HG03095 (cell line): ENCODE results near the gene CD109.
"Not testable (repeated sequence)": the region's sequence is repeated elsewhere in the genome, so short reads cannot be mapped to it uniquely, and the experiment has no call there.

ENCODE experiments used
- ATAC-seq: cut with Tn5 transposase; IDR thresholded peaks from one replicate; pipeline ENCODE4 v1.9.1; 2021; ENCODE audit warnings: moderate library complexity; ENCODE audit not compliant: unreplicated experiment

The CD109 gene

DNA sequence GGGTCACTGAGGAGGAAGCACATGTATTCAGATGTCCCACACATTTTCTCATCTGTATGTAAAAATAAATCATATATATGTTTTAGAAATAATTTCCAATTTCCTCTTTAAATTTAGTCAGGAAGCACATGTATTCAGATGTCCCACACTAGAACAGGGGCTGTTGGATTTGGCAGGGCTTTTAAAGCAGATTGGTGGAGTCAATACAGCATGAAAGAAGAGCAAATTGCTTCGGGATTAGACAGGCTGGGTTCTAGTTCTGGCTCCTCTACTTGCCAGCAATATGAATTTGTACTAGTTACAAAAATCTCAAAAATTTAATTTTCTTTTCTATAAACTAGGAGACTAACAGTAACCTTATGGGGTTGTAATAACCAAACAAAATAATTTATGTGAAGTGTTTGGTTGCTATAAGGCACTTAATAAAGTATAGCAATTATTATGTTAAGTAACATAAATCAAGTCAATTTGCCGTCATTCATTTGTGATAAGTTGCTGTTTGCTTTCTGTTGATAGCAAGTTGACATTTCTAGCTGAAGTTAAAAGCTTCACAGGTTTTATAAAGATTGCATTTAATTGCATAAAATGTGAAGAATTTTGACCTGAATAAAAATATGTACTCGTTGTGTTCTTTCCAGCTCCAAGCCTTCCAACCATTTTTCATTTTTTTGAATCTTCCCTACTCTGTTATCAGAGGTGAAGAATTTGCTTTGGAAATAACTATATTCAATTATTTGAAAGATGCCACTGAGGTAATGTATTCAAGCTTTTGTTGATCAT, 88.9 kb downstream of the CD109 start:
- ATAC-seq, result no peak

DNA sequence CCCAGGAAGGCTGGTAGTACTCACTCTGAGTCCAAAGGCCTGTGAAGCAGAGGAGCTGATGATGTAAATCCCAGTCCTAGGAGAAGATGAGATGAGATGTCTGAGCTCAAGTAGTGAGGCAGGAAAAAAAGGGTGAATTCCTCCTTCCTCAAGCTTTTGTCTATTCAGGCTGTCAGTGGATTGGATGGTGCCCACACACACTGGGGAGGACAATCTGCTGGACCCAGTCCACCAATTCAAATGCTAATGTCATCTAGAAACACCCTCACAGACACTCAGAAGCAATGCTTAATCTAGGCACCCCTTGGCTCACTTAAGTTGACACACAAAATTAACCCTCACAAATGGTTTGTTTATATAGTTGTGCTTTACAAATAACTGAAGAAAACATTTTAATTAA, 94.6 kb downstream of the CD109 start:
- no peak for ATAC-seq

DNA sequence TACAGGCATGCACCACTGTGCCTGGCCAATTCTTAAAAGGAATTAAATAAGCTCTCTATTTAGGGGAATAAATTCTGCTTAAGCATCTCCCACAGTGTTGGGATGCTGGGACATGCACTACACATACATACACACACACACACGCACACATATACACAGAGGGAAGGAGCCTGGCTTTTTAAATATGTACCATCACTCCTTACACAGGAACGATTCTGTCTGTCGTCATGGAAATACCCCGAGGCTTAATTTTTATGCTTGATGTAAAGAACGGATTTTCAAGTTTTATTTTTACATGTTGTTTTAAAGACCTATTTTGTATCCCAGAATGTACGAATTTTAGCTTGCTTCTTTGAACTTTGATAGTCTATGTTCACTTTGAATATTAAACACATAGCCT, 95.3 kb downstream of the CD109 start:
- no peak for ATAC-seq

DNA sequence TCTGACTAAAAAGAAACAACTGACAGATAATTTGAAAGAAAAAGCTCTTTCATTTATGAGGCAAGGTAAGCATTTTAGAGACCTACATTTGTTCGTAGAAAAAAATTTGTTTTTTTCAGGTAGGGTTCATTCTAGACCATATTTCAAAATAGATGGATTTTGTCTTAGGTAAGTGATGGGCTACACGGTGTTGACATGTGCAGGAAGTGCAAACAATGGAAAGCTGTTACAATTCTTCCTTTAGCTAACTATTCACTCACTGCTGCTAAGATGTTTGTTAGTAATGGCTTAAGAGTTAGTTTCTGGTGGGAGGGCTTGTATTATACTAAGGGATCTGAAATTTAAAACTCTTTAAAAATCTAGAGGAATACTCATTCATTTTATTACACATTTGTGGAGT, 96.7 kb downstream of the CD109 start:
- no peak for ATAC-seq

DNA sequence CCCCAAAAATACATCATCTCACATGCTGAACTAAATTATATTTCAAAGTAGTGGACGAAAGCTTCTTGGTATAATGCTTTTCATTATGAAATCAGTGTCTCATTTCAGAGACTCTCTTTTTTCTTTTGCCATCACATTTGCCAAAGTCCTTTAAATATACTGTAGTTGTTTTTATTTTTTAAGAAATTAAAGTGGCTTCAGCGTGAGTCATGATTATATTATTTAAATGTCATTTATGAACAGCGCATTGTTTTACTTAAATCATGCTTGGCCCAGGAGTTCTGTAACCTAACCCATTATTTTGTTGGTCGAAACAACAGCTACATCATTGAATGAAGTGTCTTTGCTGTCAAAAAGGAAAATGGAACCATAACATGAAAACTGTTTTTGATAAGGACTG, 100.9 kb downstream of the CD109 start:
- ATAC-seq, result no peak

DNA sequence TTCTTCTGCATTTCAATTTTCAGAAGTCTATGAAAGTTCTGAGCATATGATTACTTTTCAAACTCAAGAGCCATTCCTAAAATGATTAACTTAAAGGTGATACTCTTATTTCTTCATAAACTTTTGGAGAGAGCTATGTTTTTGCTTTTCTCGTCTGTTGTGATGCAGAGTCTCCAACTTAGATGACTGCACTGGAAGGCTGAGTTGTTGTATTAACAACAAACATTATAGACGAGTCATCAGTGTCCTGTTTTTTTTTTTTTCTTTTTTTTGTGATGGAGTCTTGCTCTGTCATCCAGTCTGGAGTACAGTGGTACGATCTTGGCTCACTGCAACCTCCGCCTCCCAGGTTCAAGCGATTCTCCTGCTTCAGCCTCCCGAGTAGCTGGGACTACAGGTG, 101.9 kb downstream of the CD109 start:
- ATAC-seq, result no peak

DNA sequence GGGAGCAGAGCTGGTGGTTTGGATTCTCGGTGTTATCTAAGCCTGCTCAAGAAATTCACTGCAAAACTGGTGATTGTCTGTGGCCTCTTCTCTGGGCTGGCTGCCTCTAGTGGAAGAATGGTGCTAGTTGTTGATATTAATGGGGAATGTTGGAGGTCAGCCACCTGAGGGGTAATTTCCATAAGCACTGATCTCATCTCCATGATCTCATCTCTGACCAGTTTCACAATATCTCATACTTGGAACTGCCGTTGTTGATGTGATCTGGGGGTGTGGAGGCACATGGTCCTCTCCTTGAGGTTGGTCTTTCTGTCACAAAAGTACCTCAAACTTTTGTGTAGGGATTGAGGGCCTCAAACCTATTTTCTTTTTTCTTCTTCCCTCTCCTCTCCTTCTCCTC, 102.6 kb downstream of the CD109 start:
- ATAC-seq, result peak; percentile 71

DNA sequence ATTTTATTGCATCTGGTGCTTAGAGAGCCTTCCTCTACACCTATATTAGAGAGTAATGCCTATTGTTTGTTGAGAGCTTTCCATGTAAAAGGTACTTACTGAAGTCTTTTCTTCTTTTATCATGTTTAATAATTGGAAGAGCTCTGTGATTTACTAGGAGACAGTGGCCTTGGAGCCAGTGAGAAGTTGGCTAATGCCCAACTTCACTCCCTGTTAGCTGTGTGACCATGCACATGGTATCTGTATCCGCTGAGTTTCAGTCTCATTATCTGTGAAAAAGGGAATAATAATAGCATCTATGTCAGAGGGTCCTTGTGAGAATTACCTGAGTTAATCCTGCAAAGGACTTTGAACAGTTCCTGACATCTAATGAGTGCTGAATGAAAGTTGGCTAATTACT, 105.0 kb downstream of the CD109 start:
- no peak for ATAC-seq

DNA sequence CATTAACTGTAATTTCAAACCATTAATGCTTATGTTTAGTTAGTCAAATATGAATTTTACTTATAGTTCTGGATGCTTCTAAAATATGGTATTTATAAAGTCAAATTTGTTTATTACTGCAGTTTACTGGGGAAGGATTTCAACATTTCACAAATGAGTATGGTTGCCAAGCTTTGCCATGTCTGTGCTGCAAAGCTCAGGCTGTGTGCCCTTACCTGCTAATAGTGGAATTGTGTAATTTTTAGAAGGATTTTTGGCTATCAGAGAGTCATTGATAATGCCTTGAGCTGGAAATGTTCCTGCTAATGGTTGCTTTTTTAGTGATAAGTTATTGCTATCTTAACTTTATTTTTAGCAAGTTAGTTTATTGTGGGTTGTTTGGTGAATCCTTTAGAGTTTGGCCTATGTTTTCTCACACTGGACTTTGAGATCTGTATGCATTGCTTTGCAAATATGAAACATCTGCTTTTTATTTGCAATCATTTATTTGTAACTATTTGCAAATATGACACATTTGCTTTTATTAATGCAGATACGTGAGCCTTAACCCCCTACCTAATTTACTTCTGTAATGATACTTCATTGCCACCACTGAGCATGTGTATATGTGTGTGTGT, 105.8 kb downstream of the CD109 start:
- ATAC-seq, result no peak

DNA sequence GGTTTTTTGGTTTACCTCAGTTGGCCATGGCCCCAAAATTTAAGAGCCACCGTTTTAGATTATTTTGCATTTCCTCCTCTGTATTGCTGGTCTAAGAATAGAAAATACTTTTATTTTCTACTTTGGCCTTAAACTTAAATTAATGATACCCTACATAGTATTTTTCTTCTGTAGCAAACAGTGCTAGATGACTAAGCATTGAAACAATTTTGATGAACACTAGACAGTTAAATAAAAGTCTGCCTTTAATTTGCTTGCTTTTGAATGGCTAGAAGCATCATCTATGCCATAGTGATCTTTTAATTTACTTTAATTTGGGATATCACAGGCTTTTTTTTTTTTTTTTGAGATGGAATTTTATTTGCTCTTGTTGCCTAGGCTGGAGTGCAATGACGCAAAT, 106.4 kb downstream of the CD109 start:
- no peak for ATAC-seq

DNA sequence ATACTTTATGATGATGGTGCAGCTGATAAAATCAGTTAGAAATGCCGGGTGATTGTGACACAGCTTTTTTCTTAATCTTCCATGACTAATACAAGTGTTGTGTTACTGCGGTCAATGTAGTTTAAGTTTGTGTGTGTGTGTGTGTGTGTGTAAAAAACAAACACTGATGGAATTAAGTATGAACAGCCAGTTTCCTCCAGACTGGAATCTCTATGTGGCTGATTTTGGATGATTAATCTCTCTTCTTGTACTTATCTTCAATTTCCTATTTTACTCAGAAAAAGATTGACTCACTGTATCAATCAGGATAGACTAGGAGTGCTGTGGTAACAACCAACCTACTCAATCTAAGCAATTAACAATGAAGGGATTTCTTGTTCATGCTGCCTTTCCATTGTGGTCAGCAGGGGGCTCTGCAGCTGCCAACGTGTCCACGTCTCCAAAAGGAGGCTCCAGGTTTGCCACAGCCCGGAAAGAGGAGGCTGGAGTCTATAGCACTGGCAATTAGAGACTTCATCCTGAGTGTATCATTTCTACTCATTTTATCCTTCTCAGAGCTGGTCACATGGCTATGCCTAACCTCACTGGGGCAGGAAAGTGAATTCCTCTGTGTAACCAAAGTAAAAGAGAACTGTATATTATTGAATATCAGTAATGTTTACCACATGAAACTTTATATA, 107.7 kb downstream of the CD109 start:
- ATAC-seq, result no peak

DNA sequence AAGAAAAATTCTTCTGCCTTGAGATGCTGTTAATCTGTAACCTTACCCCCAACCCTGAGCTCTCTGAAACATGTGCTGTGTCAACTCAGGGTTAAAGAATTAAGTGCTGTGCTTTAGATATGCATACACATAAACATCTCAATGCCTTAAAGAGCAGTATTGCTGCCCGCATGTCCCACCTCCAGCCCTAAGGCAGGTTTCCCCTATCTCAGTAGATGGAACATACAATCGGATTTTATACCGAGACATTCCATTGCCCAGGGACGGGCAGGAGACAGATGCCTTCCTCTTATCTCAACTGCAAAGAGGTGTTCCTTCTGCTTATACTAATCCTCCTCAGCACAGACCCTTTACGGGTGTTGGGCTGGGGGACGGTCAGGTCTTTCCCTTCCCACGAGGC, 109.2 kb downstream of the CD109 start:
- ATAC-seq, result not testable (repeated sequence)

DNA sequence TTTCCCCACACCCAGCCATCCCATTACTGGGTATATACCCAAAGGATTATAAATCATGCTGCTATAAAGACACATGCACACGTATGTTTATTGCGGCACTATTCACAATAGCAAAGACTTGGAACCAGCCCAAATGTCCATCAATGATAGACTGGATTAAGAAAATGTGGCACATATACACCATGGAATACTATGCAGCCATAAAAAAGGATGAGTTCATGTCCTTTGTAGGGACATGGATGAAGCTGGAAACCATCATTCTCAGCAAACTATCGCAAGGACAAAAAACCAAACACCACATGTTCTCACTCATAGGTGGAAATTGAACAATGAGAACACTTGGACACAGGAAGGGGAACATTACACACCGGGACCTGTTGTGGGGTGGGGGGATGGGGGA, 110.0 kb downstream of the CD109 start:
- ATAC-seq, result not testable (repeated sequence)

DNA sequence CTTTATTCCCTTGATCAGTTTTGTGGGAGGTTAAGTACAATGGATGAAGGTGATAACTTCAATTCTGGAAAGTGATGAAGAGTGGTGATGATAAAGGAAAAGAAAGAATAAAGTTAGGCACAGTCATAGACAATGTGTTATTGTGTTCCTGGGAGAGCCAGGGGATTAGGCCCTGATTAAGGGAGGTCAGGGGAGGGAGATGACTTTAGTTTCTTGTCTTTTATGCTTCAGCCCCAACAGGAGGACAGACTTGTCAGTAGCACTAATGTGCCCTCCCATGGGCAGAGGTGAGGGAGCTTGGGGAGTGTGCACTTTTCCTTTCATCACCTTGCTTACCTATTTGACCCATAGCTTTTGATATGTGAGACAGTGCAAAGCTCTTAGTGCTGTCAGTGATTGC, 115.7 kb downstream of the CD109 start:
- no peak for ATAC-seq

DNA sequence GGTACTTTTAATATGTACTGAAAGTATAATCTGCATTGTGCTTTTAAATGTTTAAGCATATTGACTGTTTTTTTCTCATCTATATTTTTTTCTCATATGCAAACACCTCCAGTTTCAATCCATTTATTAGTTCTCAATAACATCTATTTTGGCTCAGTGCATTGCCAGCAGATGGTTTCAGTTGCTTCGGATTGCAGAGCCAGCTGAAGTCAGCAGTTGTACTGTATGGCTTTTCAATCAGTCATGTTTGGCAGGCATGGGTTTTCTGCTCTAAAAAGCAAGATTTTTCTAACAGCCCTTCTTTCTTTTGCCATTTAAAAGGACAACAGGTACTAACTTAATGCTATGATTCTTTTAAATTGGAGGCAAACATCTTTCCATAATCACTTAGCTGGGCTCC, 121.2 kb downstream of the CD109 start:
- ATAC-seq, result no peak

DNA sequence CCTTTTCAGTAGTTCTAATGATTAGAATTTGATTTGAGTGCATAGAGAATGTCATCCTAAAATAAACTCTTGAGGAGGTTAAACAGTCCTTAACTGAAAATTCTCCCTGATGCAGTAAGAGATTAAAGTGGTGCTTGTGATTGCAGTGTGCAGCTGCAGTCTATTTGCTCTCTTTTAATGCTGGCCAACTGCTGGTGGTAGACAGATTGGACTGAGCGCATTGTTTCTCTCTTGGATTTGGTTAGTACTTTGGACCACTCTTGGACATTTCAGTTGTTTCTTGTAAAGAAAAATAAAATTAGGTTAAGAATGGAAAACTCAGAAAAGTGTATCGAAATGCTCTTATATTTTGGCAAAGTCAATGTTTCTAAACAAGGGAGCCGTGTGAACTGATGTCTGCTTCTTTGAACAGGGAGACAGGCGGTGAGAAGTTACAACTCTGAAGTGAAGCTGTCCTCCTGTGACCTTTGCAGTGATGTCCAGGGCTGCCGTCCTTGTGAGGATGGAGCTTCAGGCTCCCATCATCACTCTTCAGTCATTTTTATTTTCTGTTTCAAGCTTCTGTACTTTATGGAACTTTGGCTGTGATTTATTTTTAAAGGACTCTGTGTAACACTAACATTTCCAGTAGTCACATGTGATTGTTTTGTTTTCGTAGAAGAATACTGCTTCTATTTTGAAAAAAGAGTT, 127.2 kb downstream of the CD109 start:
- ATAC-seq, result no peak

DNA sequence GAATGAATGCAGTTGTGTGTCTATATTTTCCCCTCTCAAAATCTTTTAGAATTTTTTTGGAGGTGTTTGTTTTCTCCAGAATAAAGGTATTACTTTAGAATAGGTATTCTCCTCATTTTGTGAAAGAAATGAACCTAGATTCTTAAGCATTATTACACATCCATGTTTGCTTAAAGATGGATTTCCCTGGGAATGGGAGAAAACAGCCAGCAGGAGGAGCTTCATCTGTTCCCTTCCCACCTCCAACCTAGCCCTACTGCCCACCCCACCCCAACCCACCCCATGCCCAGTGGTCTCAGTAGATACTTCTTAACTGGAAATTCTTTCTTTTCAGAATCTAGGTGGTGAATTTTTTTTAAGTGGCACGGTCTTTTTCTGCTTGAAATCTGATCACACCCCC, 127.8 kb downstream of the CD109 start:
- no peak for ATAC-seq

DNA sequence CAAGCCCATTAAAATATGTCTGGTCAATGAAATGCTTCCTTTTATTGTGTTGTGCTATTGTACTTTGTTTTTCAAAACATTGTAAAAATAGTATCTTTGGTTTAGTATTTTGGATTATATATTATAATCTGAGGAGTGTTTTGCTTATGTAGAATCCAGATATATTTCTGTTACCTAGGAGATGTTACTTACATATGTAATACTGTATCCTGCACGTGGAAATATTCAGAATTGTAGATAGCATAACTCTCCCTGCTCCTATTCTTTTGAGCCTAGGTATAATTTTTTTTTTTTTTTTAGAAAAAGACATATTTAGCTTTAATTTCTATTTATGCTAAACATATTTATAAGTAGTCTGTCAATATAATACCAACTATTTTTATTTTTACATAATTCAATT, 130.6 kb downstream of the CD109 start:
- ATAC-seq, result no peak

DNA sequence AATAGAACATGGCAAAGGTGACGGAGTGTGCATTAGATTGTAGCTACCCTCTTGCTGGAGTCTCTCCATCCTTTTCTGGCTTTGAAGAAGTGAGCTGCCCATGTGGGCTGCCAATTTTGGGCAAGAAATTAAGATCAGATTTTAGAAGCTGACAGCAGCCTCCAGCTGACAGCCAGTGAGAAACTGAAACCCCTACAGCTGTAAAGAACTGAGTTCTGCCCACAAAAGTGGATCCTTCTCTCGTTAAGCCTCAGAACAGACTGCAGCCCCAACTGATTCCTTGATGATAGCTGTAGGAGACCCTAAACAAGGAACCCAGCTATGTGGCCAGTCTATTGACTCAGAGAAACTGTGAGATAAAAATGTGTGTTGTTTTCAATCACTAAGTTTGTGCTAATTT, 134.1 kb downstream of the CD109 start:
- ATAC-seq, result no peak

DNA sequence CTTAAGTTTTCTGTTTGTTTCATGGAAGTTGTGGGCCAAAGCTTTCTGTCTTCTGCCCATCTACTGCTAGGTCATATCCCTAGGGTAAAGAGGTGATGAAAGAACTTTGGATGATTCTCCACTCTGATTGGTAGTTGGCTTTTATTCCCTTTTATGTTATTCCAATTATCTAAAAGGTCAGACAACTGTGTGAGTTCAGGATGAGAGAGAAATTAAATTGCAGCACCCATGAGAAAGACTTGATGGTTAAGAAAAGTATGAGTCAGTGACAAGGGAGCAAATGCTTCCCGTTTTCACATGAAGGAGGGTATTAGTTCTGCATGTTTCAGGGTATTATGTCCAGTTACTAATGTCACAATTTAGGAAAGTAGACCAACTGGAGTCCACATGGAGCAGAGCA, 136.3 kb downstream of the CD109 start:
- no peak for ATAC-seq

DNA sequence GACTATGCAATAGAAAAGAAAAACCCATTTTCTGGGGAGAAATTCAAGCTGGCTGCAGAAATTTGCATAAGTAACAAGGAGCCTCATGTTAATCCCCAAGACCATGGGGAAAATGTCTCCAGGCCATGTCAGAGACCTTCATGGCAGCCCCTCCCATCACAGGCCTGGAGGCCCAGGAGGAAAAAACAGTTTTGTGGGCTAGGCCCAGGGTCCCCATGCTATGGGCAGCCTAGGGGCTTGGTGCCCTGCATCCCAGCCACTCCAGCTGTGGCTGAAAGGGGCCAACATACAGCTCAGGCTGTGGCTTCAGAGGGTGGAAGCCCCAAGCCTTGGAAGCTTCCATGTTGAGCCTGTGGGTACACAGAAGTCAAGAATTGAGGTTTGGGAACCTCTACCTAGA, 148.7 kb downstream of the CD109 start:
- ATAC-seq, result not testable (repeated sequence)

DNA sequence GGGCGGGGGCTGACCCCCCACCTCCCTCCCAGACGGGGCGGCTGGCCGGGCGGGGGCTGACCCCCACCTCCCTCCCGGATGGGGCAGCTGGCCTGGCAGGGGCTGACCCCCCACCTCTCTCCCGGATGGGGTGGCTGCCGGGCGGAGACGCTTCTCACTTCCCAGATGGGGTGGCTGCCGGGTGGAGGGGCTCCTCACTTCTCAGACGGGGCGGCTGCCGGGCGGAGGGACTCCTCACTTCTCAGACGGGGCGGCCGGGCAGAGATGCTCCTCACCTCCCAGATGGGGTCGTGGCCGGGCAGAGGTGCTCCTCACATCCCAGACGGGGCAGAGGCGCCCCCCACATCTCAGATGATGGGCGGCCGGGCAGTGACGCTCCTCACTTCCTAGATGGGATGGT, 155.0 kb downstream of the CD109 start:
- not testable (repeated sequence) for ATAC-seq
